SK-N-MC (cell line): ENCODE results near the gene SOX5.

ENCODE experiments used
- DNase-seq: peaks from one replicate; pipeline ENCODE4 v3.0.0-alpha.2; 2011; ENCODE audit warnings: low read depth, low spot score
- H3K27ac ChIP-seq: fragments of 200-600 bp; sonication (generic); 2 replicates; pipeline ENCODE4 v1.5.1; 2016; ENCODE audit warnings: mixed run types
- H3K36me3 ChIP-seq: fragments of 200-600 bp; sonication (generic); 2 replicates; pipeline ENCODE4 v1.6.1; 2017; ENCODE audit warnings: antibody characterized with exemption, low read length, mixed read lengths; ENCODE audit not compliant: insufficient read depth
- H3K4me3 ChIP-seq: fragments of 200-600 bp; sonication (generic); 2 replicates; pipeline ENCODE4 v1.5.1; 2016
- H3K9ac ChIP-seq: fragments of 200-600 bp; sonication (generic); 2 replicates; pipeline ENCODE4 v1.8.0; 2017; ENCODE audit warnings: mixed run types, mixed read lengths; ENCODE audit not compliant: insufficient read length
- H3K9me3 ChIP-seq: fragments of 200-600 bp; sonication (generic); 2 replicates; pipeline ENCODE4 v1.6.1; 2017; ENCODE audit warnings: low read depth, mild to moderate bottlenecking, antibody characterized with exemption, low read length, moderate library complexity, mixed read lengths
- EZH2 ChIP-seq: fragments of 200-600 bp; sonication (generic); IDR thresholded peaks from one replicate; pipeline ENCODE4 v1.6.1; 2017; ENCODE audit warnings: antibody characterized with exemption
- FOXP2 ChIP-seq: optimal IDR thresholded peaks from 2 replicates; pipeline ENCODE3; 2011; ENCODE audit warnings: mild to moderate bottlenecking, moderate library complexity; ENCODE audit not compliant: insufficient read depth; ENCODE audit errors: extremely low read length, control extremely low read depth
- POLR2AphosphoS5 ChIP-seq: IDR thresholded peaks from 2 replicates; pipeline ENCODE4 v1.6.1; 2012; ENCODE audit warnings: mild to moderate bottlenecking, low read depth, low read length, borderline replicate concordance

Gene SOX5

DNA sequence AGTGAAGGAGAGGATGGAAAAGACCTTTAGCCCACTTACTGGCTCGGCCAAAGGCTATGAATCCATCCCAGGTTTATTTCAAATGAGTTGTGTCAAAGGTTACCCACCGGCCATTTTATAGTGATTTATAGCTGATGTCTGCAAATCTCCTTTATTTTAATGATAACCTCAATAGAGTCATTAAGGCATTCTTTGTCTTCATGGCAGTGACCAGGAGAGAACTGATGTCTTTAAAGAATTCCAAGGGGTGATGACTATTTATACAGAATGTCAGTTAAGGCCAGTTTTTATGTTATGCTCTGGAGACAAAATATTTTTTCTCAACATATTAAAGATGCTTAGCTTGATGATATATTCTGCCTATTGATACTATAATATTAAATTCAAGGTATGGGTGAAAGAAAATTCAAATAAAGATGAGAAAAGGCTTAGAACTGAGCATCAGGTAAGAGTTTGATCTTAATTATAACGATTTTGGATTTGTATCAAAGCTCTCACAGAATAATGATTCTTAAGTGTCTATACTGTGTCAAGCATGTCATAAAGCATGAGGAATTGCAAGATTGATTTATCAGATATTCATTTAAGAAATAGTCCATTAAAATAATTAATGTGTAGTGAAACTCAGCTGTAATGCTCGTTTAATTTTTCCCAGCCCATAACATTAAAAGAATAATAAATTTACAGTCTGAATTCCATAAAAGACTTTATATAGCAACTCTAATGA is 361.5 kb downstream of the SOX5 start:
- TF ChIP-seq FOXP2 (no peak), POLR2AphosphoS5 (no peak), EZH2 (no peak)

DNA sequence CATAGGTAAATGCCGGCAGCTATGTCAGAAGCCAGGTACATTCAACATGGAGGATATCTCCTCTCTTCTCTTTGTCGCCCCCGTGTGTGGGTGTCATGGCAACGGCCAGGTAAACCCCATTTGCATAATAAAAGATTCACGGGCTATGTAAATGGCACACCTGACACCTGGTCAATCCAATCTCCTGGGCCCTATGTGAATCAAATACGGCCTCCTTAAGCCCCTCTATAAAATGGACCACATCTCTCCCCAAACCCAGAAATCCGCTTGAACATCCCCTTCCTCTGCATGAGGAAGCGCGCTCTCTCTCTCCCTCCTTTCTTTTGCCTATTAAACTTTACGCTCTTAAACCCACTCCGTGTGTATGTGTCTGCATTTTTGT is 363.7 kb downstream of the SOX5 start:
- TF ChIP-seq EZH2, result no peak
- TF ChIP-seq POLR2AphosphoS5, result no peak
- TF ChIP-seq FOXP2, result no peak
- H3K27ac ChIP-seq, result no peak overlapping the region
- H3K9me3 ChIP-seq, result no peaks in the 10 kb centered on the region
- no peak overlapping the region for H3K4me3 ChIP-seq
- DNase-seq, result no peak
- no peaks in the 10 kb centered on the region for H3K36me3 ChIP-seq
- no peak overlapping the region for H3K9ac ChIP-seq

More for the DNA sequence above, 361.5 kb downstream of the SOX5 start:
- H3K9ac ChIP-seq, result no peak overlapping the region
- DNase-seq, result no peak
- H3K36me3 ChIP-seq, result no peaks in the 10 kb centered on the region
- H3K27ac ChIP-seq, result no peak overlapping the region
- no peaks in the 10 kb centered on the region for H3K9me3 ChIP-seq
- no peak overlapping the region for H3K4me3 ChIP-seq

DNA sequence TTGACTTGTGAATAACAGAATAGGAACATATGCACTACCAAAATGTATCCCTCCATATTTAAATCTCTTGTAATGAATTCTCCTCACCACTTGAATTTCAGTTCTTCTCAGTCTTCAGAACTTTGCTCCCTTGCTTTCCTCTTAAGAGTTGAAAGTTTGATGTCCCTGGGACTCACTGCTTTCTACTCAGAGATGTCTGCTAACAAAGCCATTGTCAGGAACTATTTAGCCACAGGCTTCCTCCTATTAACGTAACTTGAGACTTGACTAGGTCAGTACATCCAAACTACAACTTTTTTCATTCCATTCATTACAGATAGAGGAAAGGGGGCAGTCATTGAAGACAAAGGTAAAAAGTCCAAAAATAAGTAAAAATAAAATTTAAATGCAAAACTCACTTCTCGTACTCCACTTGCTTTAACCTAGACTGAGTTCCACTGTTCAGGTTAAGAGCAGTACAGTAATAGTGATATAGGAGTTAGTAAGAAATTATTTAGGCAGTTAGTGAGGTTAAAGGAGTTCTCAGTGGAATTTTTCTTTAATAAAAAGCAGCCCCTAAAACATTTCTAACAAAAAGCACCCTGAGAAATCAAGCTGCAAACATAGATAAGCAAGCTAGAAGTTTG is 364.2 kb downstream of the SOX5 start:
- no peak overlapping the region for H3K9ac ChIP-seq
- DNase-seq, result no peak
- no peaks in the 10 kb centered on the region for H3K36me3 ChIP-seq
- no peak overlapping the region for H3K27ac ChIP-seq
- H3K4me3 ChIP-seq, result no peak overlapping the region
- TF ChIP-seq FOXP2, result no peak
- TF ChIP-seq EZH2, result no peak
- no peak for TF ChIP-seq POLR2AphosphoS5
- no peaks in the 10 kb centered on the region for H3K9me3 ChIP-seq

DNA sequence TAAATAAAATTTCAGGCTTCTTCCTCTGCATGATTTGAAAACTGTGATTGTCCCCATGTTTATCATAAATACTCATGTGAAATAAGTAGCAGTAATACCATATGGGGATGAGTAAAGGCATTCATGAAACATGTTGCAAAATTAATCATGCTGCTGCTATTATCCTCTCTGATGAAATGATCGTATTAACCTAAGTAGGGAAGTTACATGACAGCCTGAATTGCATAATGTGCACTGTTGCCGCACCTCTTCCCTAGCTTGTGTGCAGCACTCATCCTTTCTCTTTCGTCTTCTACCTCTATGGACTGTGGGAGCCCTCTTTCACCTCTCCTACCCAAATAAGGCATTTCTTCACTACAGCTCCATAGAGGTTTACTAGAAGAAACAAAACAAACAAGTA is 367.6 kb downstream of the SOX5 start:
- no peak overlapping the region for H3K27ac ChIP-seq
- no peak for DNase-seq
- no peak overlapping the region for H3K4me3 ChIP-seq
- no peak overlapping the region for H3K9ac ChIP-seq
- no peaks in the 10 kb centered on the region for H3K36me3 ChIP-seq
- no peaks in the 10 kb centered on the region for H3K9me3 ChIP-seq
- no peak for TF ChIP-seq POLR2AphosphoS5
- no peak for TF ChIP-seq EZH2
- TF ChIP-seq FOXP2, result no peak

- Histone ChIP-seq H3K27ac (no peak overlapping the region), H3K4me3 (no peak overlapping the region), H3K9ac (no peak overlapping the region), H3K36me3 (no peaks in the 10 kb centered on the region), H3K9me3 (no peaks in the 10 kb centered on the region)
- no peak for DNase-seq
- TF ChIP-seq POLR2AphosphoS5 (no peak), EZH2 (no peak), FOXP2 (no peak)
These were observed 370.2 kb downstream of the SOX5 start for GRCh38 chr12:23579257-23579656.

DNA sequence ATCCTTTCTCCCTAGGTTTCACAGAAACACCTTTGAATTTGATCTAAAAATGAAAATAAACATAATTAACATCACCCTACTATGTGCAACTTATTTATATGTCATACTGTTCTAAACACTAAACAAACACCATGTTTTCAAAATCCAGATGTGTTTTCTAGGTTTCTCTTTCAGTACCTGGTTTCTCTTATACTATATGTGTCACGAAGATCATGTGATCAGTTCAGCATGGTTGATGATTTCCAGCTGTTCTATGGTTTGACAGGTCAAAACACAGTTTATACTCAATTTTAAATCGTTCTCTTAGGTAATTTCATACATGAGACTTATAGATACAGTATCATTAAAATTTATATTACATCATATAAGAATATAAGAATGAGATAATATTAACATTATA is 373.1 kb downstream of the SOX5 start:
- no peaks in the 10 kb centered on the region for H3K9me3 ChIP-seq
- H3K4me3 ChIP-seq, result no peak overlapping the region
- no peak overlapping the region for H3K27ac ChIP-seq
- no peaks in the 10 kb centered on the region for H3K36me3 ChIP-seq
- DNase-seq, result no peak
- no peak overlapping the region for H3K9ac ChIP-seq
- TF ChIP-seq FOXP2, result no peak
- no peak for TF ChIP-seq POLR2AphosphoS5
- TF ChIP-seq EZH2, result no peak

GRCh38 chr12:23569356-23569755 is 380.1 kb downstream of the SOX5 start:
- Histone ChIP-seq H3K9ac (no peak overlapping the region), H3K4me3 (no peak overlapping the region), H3K36me3 (no peaks in the 10 kb centered on the region), H3K27ac (no peak overlapping the region), H3K9me3 (no peaks in the 10 kb centered on the region)
- DNase-seq, result no peak
- TF ChIP-seq POLR2AphosphoS5 (no peak), FOXP2 (no peak), EZH2 (no peak)

DNA sequence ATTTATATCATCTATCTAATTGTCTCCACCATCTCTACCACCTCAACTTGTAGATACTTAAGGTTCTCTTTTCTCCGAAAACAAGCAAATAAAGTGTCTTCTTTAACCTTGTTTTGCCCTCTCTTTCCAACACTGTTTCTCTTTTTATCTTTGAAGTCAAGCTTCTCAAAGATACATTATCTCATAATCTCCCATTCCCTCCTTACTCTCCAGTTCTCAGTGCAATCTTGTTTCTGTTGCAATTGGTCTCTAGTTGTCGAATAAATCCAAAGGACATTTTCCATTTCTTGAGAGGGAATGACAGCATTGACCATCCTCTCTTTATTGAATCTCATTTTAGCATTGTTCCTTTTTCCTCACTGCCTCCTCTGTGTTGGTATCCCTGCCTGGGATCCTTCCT is 383.3 kb downstream of the SOX5 start:
- Histone ChIP-seq H3K36me3 (no peaks in the 10 kb centered on the region), H3K9me3 (no peaks in the 10 kb centered on the region), H3K9ac (no peak overlapping the region), H3K4me3 (no peak overlapping the region), H3K27ac (no peak overlapping the region)
- TF ChIP-seq EZH2 (no peak), FOXP2 (no peak), POLR2AphosphoS5 (no peak)
- DNase-seq, result no peak
